ENCODE measurements around the gene C11orf68. TPM values are rescaled to one million over a fixed set of nuclear protein-coding genes. Genes with fewer than 3 reads are reported as not detected.

Gene C11orf68
- total and polyA plus RNA-seq, 8 donors: 3.1 to 31.3 (median 13.7) TPM

GRCh38 chr11:65947133-65947532, 28.3 kb upstream of the C11orf68 start:
- no peak for DNase-seq
- 52 to 64% (median 60%) methylated on average over 11 to 13 of the region's 13 CpGs for WGBS, 5 donors
- intact Hi-C loops (cut with DNase I; ENCODE audit: low total_unique reads): no loop called here
- Histone ChIP-seq H3K4me3 (no peak overlapping the region), H3K4me1 (no peaks in the 10 kb centered on the region), H3K27ac (no peak overlapping the region), H3K9me3 (no peaks in the 10 kb centered on the region), H3K27me3 (peaks cover 0 to 13% (median 0%) of the 10 kb centered on the region in 3 donors), H3K36me3 (no peaks in the 10 kb centered on the region)
- TF ChIP-seq EP300 (IDR thresholded peaks at IDR 0.05): no peak
- TF ChIP-seq POLR2A (IDR thresholded peaks at IDR 0.05): no peak
- no peak for TF ChIP-seq POLR2AphosphoS5 (IDR thresholded peaks at IDR 0.05)
- no peak for TF ChIP-seq CTCF (IDR thresholded peaks at IDR 0.05)

GRCh38 chr11:65946655-65947054, 27.8 kb upstream of the C11orf68 start:
- DNase-seq: no peak
- Histone ChIP-seq H3K36me3 (no peaks in the 10 kb centered on the region), H3K9me3 (no peaks in the 10 kb centered on the region), H3K4me3 (no peak overlapping the region), H3K4me1 (no peaks in the 10 kb centered on the region), H3K27ac (no peak overlapping the region), H3K27me3 (peaks cover 0 to 13% (median 0%) of the 10 kb centered on the region in 3 donors)
- 78 to 86% (median 81%) methylated on average over 3 to 4 of the region's 4 CpGs for WGBS, 5 donors
- no peak for TF ChIP-seq POLR2AphosphoS5 (IDR thresholded peaks at IDR 0.05)
- no peak for TF ChIP-seq POLR2A (IDR thresholded peaks at IDR 0.05)
- TF ChIP-seq EP300 (IDR thresholded peaks at IDR 0.05): no peak
- no peak for TF ChIP-seq CTCF (IDR thresholded peaks at IDR 0.05)
- intact Hi-C loops (cut with DNase I; ENCODE audit: low total_unique reads): no loop called here

GRCh38 chr11:65945941-65946558, 27.2 kb upstream of the C11orf68 start:
- no peaks in the 10 kb centered on the region for H3K9me3 ChIP-seq
- intact Hi-C loops (cut with DNase I; ENCODE audit: low total_unique reads): no loop called here
- no peak overlapping the region for H3K4me3 ChIP-seq
- no peak overlapping the region for H3K27ac ChIP-seq
- H3K36me3 ChIP-seq: no peaks in the 10 kb centered on the region
- no peaks in the 10 kb centered on the region for H3K4me1 ChIP-seq
- TF ChIP-seq POLR2AphosphoS5 (IDR thresholded peaks at IDR 0.05) (no peak), CTCF (IDR thresholded peaks at IDR 0.05) (no peak), EP300 (IDR thresholded peaks at IDR 0.05) (no peak), POLR2A (IDR thresholded peaks at IDR 0.05) (no peak)
- whole genome bisulfite sequencing, 5 donors: 77 to 86% (median 83%) methylated on average over 11 of the region's 11 CpGs
- no peak for DNase-seq
- H3K27me3 ChIP-seq: peaks cover 0 to 15% (median 0%) of the 10 kb centered on the region in 3 donors

GRCh38 chr11:65945430-65945911, 26.6 kb upstream of the C11orf68 start, which contains the start of gene TSGA10IP:
TSS of gene TSGA10IP (plus strand) at chr11:65945480. CDS start at chr11:65945676, 196 bp downstream.
- Histone ChIP-seq H3K4me3 (no peak within 1 kb of the TSS), H3K36me3 (no peaks in the 10 kb centered on the region), H3K27ac (no peak within 1 kb of the TSS), H3K27me3 (peaks cover 0 to 19% (median 0%) of the 10 kb centered on the region in 3 donors), H3K4me1 (no peaks in the 10 kb centered on the region), H3K9me3 (no peaks in the 10 kb centered on the region)
- TF ChIP-seq CTCF (IDR thresholded peaks at IDR 0.05): no peak
- intact Hi-C loops (cut with DNase I; ENCODE audit: low total_unique reads): no loop called here
- no peak for DNase-seq
- WGBS, 5 donors: 54 to 71% (median 67%) methylated on average over 13 of the region's 13 CpGs

Measured in stomach (tissue), 9 donors.